ENCODE results near the gene RNF212B. TPM values are rescaled to one million over a fixed set of nuclear protein-coding genes. Genes with fewer than 3 reads are reported as not detected.

Gene RNF212B
- total RNA-seq, 4 donors from 2014 or later = not detected

DNA sequence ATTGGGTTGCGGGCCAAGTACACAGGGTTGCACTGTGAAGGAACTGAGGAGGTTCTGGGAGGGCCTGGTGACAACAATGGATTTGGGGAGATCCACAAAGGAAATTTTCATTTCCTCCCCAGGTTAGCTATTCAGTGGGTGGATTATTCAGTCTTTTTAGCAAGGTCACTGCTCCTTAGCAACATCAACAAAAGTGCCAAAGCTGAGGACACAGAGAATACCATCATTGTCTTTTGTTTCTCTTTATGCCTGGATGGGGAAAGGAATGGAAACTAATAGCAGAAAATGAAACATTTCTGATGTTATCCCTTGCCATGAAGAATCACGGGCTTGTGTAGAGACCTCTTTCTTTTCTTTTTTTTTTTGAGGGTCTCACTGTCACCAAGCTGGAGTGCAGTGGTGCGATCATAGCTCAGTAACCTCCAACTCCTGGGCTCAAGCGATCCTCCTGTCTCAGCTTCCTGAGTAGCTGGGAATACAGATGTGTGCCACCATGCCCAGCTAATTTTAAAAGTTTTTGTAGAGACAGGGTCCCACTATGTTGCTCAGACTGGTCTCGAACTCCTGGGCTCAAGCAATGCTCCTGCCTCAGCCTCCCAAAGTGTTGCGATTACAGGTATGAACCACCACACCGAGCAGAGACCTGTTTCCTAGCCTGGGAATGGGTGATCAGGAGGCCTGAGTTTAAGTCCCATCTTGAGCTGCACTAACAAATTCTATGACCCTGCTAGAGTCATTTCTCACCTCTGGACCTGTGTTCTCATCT is 58.5 kb downstream of the RNF212B start:
- H3K4me3 ChIP-seq = no peak overlapping the region
- peaks cover 0 to 25% (median 2%) of the 10 kb centered on the region in 4 donors for H3K4me1 ChIP-seq
- TF ChIP-seq, protein P1, sequence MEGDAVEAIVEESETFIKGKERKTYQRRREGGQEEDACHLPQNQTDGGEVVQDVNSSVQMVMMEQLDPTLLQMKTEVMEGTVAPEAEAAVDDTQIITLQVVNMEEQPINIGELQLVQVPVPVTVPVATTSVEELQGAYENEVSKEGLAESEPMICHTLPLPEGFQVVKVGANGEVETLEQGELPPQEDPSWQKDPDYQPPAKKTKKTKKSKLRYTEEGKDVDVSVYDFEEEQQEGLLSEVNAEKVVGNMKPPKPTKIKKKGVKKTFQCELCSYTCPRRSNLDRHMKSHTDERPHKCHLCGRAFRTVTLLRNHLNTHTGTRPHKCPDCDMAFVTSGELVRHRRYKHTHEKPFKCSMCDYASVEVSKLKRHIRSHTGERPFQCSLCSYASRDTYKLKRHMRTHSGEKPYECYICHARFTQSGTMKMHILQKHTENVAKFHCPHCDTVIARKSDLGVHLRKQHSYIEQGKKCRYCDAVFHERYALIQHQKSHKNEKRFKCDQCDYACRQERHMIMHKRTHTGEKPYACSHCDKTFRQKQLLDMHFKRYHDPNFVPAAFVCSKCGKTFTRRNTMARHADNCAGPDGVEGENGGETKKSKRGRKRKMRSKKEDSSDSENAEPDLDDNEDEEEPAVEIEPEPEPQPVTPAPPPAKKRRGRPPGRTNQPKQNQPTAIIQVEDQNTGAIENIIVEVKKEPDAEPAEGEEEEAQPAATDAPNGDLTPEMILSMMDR (IDR thresholded peaks at IDR 0.05) = no peak
- no peak for TF ChIP-seq POLR2A (IDR thresholded peaks at IDR 0.05)
- H3K27ac ChIP-seq = no peak overlapping the region
- no peaks in the 10 kb centered on the region for H3K27me3 ChIP-seq
- no peaks in the 10 kb centered on the region for H3K9me3 ChIP-seq
- DNase-seq = no peak
- H3K36me3 ChIP-seq = peaks cover 0 to 19% (median 0%) of the 10 kb centered on the region in 3 donors

DNA sequence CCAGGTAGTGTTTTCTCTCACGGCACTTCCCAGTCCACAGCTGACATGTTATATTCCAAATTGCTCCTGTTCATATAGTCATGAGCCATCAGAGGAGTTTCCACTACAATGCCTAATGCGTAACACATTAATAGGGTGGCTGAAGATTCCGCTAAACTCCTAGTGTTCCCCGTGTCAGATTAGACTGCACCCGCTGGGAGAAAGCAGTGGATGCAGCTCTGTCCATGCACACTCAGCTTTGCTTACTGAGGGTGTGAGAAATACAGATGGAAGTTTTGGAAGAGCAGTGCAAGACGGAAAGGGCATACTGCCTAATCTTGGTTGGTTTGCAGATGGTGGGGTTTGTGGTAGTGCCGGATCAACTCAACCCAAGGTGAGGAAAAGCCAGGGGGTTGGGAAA is 59.4 kb downstream of the RNF212B start:
- Histone ChIP-seq H3K27ac (no peak overlapping the region), H3K4me1 (peaks cover 0 to 25% (median 2%) of the 10 kb centered on the region in 4 donors), H3K27me3 (no peaks in the 10 kb centered on the region), H3K4me3 (no peak overlapping the region), H3K36me3 (peaks cover 0 to 19% (median 0%) of the 10 kb centered on the region in 3 donors), H3K9me3 (no peaks in the 10 kb centered on the region)
- TF ChIP-seq, protein P1 (IDR thresholded peaks at IDR 0.05) = no peak
- no peak for TF ChIP-seq POLR2A (IDR thresholded peaks at IDR 0.05)
- DNase-seq = no peak

DNA sequence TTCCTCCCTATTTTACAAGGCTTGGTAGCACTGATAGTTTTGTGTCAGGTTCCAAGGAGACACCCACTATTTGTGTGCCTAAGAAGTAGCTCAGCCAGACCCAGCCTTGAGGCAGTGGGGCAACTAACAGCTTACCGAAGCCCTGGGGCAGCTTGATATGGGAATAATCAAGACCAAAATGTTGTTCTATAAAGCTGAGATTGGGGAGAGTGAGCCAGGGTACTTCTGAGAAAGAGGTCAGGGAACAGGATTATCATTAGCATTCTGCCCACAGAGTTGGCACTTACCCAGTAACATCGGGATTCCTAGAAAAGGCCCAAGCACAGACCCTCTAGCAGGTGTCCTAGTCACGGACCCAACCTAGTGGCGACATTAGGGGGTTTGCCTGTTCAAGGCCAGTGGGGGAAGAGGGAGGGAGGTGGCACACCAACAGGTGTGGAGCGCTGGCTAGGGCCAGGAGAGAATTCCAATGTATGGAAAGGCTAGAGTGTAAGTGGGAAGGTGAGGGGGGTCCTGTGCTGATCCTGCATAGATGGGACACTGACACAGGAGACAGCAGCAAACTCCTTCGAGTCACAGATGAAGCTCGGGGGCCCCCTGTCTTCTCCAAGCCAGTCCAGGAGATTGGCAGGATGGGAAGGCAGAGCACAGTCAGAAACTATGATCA is 60.0 kb downstream of the RNF212B start:
- peaks cover 0 to 19% (median 0%) of the 10 kb centered on the region in 3 donors for H3K36me3 ChIP-seq
- no peak overlapping the region for H3K27ac ChIP-seq
- no peak overlapping the region for H3K4me3 ChIP-seq
- no peak for DNase-seq
- peaks cover 0 to 25% (median 2%) of the 10 kb centered on the region in 4 donors for H3K4me1 ChIP-seq
- H3K27me3 ChIP-seq = no peaks in the 10 kb centered on the region
- no peaks in the 10 kb centered on the region for H3K9me3 ChIP-seq
- no peak for TF ChIP-seq POLR2A (IDR thresholded peaks at IDR 0.05)
- TF ChIP-seq, protein P1 (IDR thresholded peaks at IDR 0.05) = no peak

DNA sequence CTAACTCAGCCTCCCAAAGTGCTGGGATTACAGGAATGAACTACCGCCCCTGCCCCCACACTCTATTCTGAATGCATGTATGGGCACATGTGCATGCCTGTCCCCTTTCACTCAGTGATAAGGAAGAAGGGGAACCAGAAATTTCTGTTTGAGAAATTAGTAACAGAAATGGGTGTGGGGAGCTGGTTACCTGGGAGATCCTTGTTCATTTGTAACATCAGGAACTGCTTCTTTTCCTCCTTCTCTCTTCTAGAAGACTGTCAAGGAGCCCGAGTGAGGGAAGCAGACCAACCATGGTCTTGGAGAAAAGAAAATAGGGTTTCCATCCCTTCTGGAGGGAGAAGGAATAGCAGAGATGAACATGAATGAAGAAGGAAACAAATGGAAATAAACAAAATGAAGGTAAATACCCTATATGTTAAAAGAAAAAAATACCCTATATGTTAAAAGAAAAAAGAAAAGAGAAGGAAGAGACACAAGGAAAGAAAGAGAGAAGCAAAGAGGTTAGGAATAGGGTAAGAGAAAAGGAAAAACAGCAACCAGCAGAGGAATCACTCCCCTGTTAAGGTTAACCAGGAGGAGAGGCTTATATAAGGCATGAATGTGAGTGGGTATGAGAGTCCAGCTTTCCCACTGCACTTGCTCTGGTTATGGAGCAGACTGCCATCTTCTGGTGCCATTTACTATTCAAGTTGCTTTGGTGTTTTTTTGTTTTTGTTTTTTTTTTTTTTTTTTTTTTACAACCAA is 61.6 kb downstream of the RNF212B start:
- H3K27me3 ChIP-seq = no peaks in the 10 kb centered on the region
- peak overlapping the region in 1 of 4 donors; percentile 6 for H3K27ac ChIP-seq
- no peak overlapping the region for H3K4me3 ChIP-seq
- peaks cover 0 to 24% (median 2%) of the 10 kb centered on the region in 4 donors for H3K4me1 ChIP-seq
- H3K9me3 ChIP-seq = no peaks in the 10 kb centered on the region
- TF ChIP-seq POLR2A (IDR thresholded peaks at IDR 0.05) = no peak
- TF ChIP-seq, protein P1 (IDR thresholded peaks at IDR 0.05) = peak in 3 of 6 experiments; percentile 33 to 45 (median 34)
- peaks cover 0 to 19% (median 0%) of the 10 kb centered on the region in 3 donors for H3K36me3 ChIP-seq
- DNase-seq = peak in 1 of 3 donors; percentile 62

DNA sequence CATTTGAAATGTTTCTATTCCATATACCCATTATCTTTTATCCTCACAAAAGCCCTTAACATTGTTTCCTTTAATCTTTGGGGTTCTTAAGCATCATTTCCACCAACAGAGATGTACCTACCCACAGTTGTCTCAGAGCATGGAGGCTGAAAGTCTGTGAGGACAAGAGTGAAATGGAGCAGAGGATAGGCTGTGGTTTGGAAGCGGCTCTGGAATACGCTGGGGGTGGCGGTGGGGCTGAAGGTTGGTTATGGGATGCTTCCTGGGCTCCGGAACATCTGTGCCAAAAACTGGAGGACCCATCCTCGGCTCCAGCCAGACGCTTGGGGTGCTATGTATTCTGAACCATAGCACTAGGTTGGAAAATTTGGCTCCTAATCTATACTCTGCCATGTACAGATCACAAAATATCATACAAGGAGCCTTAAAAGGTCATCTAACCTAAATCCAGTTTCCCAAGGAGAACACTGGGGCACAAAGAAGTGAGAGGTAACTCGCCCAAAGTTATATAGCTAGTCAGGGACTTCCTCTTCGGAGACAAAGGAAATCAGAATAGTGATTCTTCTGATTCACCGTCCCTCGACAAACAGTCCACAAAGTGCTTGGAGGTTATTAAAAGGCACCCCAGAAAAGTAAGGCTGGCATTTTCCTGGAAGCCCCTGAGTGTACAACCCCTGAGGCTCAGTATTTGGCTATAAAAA is 62.4 kb downstream of the RNF212B start:
- Histone ChIP-seq H3K36me3 (peaks cover 0 to 19% (median 0%) of the 10 kb centered on the region in 3 donors), H3K9me3 (no peaks in the 10 kb centered on the region), H3K4me1 (peaks cover 0 to 16% (median 2%) of the 10 kb centered on the region in 4 donors), H3K27ac (peak overlapping the region; percentile 97 to 100 (median 100)), H3K27me3 (no peaks in the 10 kb centered on the region), H3K4me3 (peak overlapping the region; percentile 76 to 96 (median 82))
- DNase-seq = no peak
- TF ChIP-seq POLR2A (IDR thresholded peaks at IDR 0.05) = no peak
- TF ChIP-seq, protein P1 (IDR thresholded peaks at IDR 0.05) = no peak

All from Peyer's patch (tissue), 4 donors.